GM19468 (cell line): Measurements from ENCODE around the gene TENM4.
"Not testable (repeated sequence)": the region's sequence is repeated elsewhere in the genome, so short reads cannot be mapped to it uniquely, and the experiment has no call there.

Experiments used
- ATAC-seq: cut with Tn5 transposase; IDR thresholded peaks from one replicate; pipeline ENCODE4 v1.9.1; 2021; ENCODE audit warnings: mild to moderate bottlenecking, moderate library complexity, moderate number of reproducible peaks; ENCODE audit not compliant: unreplicated experiment; ENCODE audit errors: extremely low read depth

Gene TENM4

GRCh38 chr11:78633516-78634310, 807.1 kb downstream of the TENM4 start:
- ATAC-seq, result no peak

- no peak for ATAC-seq
These were observed 810.1 kb downstream of the TENM4 start for GRCh38 chr11:78630561-78631303.

- no peak for ATAC-seq
These were observed 810.7 kb downstream of the TENM4 start for GRCh38 chr11:78630155-78630554.

DNA sequence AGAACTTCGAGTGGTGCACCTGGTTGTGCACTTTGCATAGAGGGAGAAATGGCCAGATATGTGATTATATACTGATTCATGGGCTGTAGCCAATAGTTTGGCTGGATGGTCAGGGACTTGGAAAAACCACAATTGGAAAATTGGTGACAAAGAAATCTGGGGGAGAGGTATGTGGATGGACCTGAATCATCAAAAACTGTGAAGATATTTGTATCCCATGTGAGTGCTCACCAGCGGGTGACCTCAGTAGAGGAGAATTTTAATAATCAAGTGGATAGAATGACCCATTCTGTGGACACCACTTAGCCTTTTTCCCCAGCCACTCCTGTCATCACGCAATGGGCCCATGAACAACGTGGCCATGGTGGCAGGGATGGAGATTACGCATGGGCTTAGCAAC, 818.2 kb downstream of the TENM4 start:
- ATAC-seq, result no peak

DNA sequence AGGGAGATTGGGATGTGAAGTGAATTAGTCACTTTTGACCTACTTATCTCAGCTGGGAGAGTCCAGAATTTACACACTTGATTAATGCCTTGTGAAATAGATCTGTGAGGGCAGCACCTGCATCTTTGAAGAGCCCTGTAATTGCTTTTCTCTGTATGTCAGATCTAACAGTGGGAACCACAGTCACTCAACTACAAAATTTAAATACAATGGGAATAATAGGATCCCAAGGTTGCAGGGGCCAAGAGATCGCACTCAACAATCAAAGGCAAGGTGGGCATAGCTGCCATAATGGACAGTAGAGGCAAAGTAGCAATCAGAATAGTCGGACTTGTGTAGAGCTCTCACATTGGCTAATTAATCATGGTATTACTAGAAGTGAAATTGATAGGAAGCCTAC, 820.7 kb downstream of the TENM4 start:
- ATAC-seq, result no peak

- no peak for ATAC-seq
These were observed 825.1 kb downstream of the TENM4 start for GRCh38 chr11:78615724-78616123.

- ATAC-seq, result no peak
These were observed 827.4 kb downstream of the TENM4 start for GRCh38 chr11:78613378-78613813.

- no peak for ATAC-seq
These were observed 828.0 kb downstream of the TENM4 start for GRCh38 chr11:78612721-78613377.

DNA sequence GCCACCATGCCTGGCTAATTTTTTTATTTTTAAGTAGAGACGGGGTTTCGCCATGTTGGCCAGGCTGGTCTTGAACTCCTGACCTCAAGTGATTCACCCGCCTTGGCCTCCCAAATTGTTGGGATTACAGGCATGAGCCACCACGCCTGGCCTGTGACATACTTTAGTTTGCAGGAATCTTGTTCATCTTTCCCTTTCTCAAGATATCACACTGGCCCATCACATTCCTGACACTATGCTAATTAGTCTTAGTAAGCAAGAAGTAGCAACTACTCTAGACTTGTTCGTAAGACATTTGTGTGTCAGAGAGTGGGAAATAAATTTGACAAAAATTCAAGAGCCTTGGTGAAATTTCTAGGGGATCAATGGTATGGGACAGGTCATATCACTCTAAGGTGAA, 831.5 kb downstream of the TENM4 start:
- ATAC-seq, result not testable (repeated sequence)

DNA sequence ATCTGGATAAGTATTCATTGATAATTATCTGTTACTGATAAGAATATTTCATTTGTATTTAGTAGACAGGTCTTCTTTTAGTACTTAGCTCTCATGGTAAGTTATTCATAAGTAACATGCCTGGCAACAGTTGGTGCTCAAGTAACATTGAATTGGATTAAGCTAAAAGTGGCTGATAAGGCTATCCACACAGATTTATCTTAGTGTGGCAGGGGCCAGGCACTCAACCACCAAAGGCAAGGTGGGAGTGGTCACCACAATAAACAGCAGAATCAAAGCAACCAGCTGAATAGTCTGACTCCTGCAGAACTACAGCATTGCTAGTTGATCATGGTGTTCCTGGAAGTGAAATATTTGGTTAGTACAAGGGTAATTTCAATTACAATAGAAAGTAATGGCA, 833.1 kb downstream of the TENM4 start:
- no peak for ATAC-seq

DNA sequence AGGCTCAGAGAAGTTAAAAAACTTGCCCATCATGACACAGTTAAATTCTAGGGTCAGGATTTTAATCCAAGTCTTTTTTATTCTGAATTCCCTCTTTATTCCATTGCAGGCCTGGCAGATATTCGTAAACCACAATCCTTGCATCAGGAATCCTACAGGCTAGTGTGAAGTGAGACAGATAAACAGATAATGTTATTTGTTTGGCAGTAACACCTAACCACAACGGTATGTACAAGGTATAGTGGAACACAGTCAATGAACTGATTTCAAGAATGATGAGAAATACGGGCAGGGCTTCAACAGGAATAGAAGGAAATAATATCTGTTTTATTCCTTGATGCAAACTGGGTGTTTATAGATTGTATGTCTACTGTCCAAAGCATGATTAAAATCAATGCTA, 834.2 kb downstream of the TENM4 start:
- ATAC-seq, result no peak

GRCh38 chr11:78605296-78605695, 835.5 kb downstream of the TENM4 start:
- ATAC-seq, result no peak

- no peak for ATAC-seq
These were observed 837.0 kb downstream of the TENM4 start for GRCh38 chr11:78603792-78604191.
